Hepatic stellate cell (primary cell): Measurements from ENCODE around the gene ZXDC.

ENCODE experiments used
- DNase-seq: peaks from one replicate; pipeline ENCODE4 v3.0.0; 2011; ENCODE audit warnings: low spot score

Gene ZXDC

DNA sequence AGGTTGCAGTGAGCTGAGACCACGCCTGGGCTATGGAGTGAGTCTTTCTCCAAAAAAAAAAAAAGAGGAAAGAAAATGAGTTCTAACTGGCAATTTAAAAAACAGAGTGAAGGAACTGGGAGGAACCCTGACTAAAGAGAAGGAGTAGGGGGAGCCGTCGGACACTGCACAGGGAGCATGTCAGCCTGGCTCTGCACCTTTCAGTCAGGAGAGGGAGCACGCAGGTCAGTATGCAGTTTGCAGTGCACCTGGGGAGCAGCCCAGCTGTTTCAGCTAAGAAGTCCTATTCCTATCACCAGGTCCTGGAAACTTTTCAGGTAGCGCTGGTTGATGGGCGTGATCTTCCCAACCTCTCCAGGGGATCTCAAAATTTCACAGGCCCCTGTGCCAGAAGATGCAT, 14.9 kb upstream of the ZXDC start:
- no peak for DNase-seq

GRCh38 chr3:126488886-126489569, 13.3 kb upstream of the ZXDC start:
- DNase-seq: no peak

- no peak for DNase-seq
Measured at GRCh38 chr3:126488185-126488584, 12.5 kb upstream of the ZXDC start.

GRCh38 chr3:126487151-126487771, 11.6 kb upstream of the ZXDC start:
- no peak for DNase-seq

DNA sequence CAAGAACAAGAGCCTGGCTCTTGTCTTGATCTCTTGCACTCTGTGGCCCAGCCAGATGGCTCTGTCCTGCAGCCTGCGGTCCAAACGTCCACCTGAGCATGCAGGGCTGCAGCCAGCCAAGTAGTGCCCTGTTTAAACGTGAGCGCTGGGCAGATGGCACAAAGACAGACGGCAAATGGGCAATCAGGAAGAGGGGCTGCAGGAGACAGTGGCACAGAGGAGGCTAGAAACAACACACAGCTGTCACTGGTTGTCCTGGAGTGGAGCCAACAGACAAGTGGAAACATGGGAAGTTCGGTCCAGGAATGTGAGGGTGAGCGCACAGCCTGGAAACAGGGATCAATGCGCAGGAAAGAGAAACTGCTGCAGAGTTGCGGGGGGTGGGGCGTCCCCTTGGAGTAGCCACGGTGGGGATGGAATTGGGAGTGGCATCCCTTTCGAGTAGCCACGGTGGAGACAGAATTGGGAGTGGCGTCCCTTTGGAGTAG, 10.7 kb upstream of the ZXDC start:
- no peak for DNase-seq

DNA sequence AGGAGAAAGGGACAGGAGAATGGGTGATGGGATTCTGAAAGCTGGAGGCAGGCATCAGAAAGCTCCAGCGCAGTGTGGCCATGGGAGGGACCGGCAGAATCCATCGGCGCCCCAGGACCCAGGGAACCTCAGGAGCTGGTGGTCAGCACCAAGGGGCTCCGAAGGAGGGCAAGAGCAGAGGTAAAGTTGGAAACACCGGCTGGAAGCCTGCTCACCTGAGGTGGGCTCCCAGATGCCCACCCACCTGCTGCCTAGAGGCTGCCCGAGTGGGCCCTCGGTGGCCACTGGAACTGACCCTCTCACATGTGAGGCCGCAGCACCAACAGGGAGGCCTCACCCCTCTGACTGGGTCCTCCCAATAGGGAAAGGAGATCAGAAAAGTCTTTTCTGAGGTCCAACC, 10.3 kb upstream of the ZXDC start:
- DNase-seq: no peak

DNA sequence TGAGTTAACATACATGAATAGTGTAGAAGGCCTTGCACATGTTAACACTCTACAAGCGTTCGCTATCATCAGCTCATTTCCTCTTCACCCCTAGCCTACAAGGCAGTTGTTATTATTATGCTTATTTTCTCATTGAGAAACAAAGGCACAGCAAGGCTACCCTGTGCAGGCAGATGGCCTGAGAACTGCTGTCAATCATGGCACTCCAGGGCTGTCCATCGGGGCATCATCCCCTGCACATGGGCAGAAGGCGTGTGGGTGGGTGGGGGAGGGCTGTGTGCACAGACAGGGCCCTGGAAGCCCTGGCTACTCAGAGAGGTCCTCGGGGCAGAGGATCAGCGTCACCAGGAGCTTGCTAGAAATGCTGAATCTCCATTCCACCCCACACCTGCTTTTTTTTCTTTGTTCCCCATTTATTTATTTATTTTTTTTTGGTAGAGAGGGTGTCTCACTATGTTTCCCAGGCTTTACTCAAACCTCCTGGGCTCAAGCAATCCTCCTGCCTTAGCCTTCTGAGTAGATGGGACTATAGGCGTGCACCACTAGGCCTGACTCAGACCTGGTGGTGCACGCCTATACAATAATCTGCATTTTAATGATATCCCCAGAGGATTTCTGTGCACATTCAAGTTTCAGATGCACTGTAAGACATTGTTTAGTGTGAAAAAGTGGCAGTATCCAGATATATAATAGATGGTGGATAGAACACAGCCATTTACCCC, 9.6 kb upstream of the ZXDC start:
- no peak for DNase-seq

DNA sequence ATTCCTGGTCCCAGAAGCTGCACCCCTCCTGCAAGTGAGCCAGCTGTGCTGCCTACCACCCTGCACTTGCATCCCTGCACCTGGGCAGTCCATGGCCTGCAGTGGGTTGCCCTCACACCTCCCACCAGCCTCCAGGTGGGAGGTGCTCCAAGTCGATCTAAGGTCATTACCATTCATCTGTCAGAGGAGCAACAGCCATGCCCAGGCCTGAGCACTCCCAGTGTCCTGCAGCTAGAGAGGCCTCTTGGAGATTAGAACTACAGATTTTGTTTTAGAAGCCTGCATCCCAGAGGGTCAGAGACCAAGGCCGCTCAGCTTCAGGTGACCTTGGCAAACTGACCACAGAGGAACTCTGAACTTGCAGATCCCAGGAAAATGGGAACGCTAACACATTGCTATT, 9.0 kb upstream of the ZXDC start:
- no peak for DNase-seq

GRCh38 chr3:126484148-126484547, 8.5 kb upstream of the ZXDC start:
- no peak for DNase-seq

DNA sequence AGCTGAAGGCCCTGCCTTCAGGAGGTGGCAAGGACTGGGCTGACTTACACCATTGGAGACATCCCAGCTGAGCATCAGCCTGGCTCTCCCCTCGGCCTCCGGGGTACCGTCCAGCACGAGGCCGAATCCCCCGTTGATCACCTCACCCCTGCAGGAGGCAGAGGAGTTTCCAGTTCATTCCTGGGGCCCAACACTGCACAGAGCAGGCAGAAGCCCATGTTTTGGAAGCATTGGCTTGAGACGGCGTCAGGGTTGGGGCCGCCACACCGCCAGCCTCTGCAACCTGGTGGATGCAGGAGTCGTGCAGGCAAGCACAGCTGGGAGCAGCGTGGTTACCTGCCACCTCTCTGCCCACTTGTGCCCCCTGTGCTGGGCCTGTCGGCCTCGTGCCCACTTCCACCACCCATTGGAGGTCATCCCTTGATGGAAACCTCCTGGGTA, 7.7 kb upstream of the ZXDC start:
- no peak for DNase-seq

GRCh38 chr3:126482503-126483255, 7.0 kb upstream of the ZXDC start:
- no peak for DNase-seq

DNA sequence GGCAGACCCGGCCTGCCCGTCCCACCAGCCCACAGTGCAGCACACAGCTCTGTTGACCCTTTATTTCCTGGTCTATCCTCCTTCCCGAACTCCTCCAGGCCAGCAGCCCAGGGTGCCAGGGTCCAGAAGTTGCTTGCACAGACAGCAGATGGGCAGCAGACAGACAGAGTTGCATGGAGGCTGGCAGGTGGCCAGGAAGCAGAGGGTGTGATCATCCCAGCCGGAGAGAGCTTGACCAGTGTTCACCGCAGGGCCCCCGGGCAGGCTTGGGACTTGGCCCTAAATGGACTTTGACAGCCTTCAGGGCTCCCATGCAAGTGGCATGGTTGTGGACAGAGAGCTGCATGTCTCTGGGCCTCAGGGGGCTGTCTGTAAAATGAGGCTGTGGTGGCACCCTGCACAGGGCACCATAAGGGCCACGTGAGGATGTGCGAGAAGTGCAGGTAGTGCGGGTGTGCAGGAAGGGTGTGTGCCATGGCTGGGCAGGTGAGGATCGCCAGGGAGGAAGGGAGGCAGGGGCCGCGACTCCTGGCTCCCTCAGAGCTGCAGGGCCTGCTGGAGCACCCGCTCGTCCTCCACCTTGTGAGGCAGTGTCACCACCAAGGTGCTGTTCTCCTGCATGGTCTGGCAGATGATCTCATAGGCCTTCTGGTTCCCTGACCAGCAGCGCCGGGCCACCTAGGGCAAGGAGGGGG, 6.3 kb upstream of the ZXDC start:
- no peak for DNase-seq

- DNase-seq: no peak
Measured at GRCh38 chr3:126480861-126481260, 5.2 kb upstream of the ZXDC start.

- DNase-seq: no peak
Measured at GRCh38 chr3:126480206-126480605, 4.5 kb upstream of the ZXDC start.

DNA sequence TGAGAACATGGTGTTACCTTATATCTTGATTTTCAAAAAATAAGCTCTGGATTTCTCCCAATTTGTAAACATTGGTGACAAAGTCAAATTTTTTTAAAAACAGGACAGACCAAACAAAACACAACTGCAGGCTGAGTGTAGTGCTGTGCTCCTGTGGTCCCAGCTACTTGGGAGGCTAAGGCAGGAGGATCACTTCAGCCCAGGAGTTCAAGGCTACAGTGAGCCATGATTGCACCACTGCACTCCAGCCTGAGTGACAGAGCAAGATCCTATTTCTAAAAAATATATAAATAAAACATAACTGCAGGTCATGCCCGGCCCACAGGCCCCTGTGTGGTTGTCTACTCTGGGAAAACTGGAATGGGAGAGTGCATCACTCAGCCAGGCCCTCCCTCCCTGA, 4.0 kb upstream of the ZXDC start:
- no peak for DNase-seq

GRCh38 chr3:126478581-126479310, 3.1 kb upstream of the ZXDC start:
- DNase-seq: no peak

DNA sequence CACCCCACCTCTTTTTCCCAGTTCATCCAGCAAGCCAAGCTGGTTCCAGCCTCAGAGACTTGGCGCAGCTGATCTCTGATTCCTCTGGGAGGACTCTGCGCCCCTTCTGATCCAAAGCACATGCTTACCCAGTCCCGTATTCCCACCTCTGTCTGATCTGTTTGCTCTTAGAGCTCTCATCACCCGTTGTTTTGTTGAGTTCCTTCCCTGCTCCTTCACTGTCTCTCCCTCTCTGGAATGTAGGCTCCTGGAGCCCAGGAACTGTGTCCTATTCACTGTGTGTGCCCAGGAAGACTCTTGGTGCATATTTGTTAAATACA, 1.3 kb upstream of the ZXDC start:
- no peak for DNase-seq

GRCh38 chr3:126476166-126477060, 722 bp upstream of the ZXDC start:
- peak; percentile 38 for DNase-seq

GRCh38 chr3:126474498-126475412, 936 bp downstream of the ZXDC start:
- peak; percentile 65 for DNase-seq
